H9 (cell line): ENCODE data around the gene MYRF. TPM values are rescaled to one million over a fixed set of nuclear protein-coding genes. Genes with fewer than 3 reads are reported as not detected.
A peak's percentile ranks its signal among the peaks of the same experiment; 100 is the strongest.

ENCODE experiments used
- DNase-seq: peaks from one replicate; pipeline ENCODE4 v3.0.0-alpha.2; 2017
- H2AFZ ChIP-seq: one replicate; pipeline ENCODE4 v1.6.1; 2013; ENCODE audit warnings: mild to moderate bottlenecking, low read length, control low read depth, moderate library complexity
- H2AK5ac ChIP-seq: 2 replicates; pipeline ENCODE4 v1.6.1; 2013; ENCODE audit warnings: low read length, control low read depth, mixed read lengths; ENCODE audit not compliant: insufficient read length
- H2BK120ac ChIP-seq: one replicate; pipeline ENCODE4 v1.6.1; 2013; ENCODE audit warnings: low read depth, mild to moderate bottlenecking, low read length, control low read depth, inconsistent platforms; ENCODE audit not compliant: poor library complexity, severe bottlenecking
- H2BK12ac ChIP-seq: 2 replicates; pipeline ENCODE4 v1.6.1; 2013; ENCODE audit warnings: low read length, control low read depth, mixed read lengths, low read depth; ENCODE audit not compliant: insufficient read length
- H2BK15ac ChIP-seq: 2 replicates; pipeline ENCODE4 v1.6.1; 2013; ENCODE audit warnings: low read depth, low read length, control low read depth
- H2BK20ac ChIP-seq: one replicate; pipeline ENCODE4 v1.6.1; 2013; ENCODE audit warnings: low read depth, mild to moderate bottlenecking, low read length, control low read depth, inconsistent platforms; ENCODE audit not compliant: poor library complexity, severe bottlenecking
- H2BK5ac ChIP-seq: 2 replicates; pipeline ENCODE4 v1.6.1; 2013; ENCODE audit warnings: low read length, control low read depth, mixed read lengths; ENCODE audit not compliant: insufficient read length
- H3K14ac ChIP-seq: 2 replicates; pipeline ENCODE4 v1.6.1; 2013; ENCODE audit warnings: low read length, control low read depth; ENCODE audit not compliant: insufficient read depth
- H3K18ac ChIP-seq: 2 replicates; pipeline ENCODE4 v1.6.1; 2013; ENCODE audit warnings: low read depth, mild to moderate bottlenecking, mixed read lengths, low read length, control low read depth; ENCODE audit not compliant: insufficient read length
- H3K23ac ChIP-seq: 2 replicates; pipeline ENCODE4 v1.6.1; 2013; ENCODE audit warnings: low read length, control low read depth, mixed read lengths, low read depth; ENCODE audit not compliant: insufficient read length
- H3K23me2 ChIP-seq: 2 replicates; pipeline ENCODE4 v1.6.1; 2013; ENCODE audit warnings: low read depth, mild to moderate bottlenecking, mixed read lengths, low read length, control low read depth; ENCODE audit not compliant: insufficient read length, poor library complexity, severe bottlenecking
- H3K27ac ChIP-seq: 2 replicates; pipeline ENCODE4 v1.5.1; 2013; ENCODE audit warnings: low read length, control low read depth, mixed read lengths, low read depth; ENCODE audit not compliant: insufficient read length
- H3K27me3 ChIP-seq: 2 replicates; pipeline ENCODE4 v1.6.1; 2013; ENCODE audit warnings: low read length, control low read depth, inconsistent platforms; ENCODE audit not compliant: insufficient read depth
- H3K4ac ChIP-seq: 2 replicates; pipeline ENCODE4 v1.6.1; 2013; ENCODE audit warnings: low read depth, mild to moderate bottlenecking, control low read depth, inconsistent platforms, low read length, moderate library complexity
- H3K4me1 ChIP-seq: 2 replicates; pipeline ENCODE4 v1.6.1; 2013; ENCODE audit warnings: low read length, control low read depth, inconsistent platforms; ENCODE audit not compliant: insufficient read depth
- H3K4me2 ChIP-seq: 2 replicates; pipeline ENCODE4 v1.6.1; 2013; ENCODE audit warnings: low read length, control low read depth, mixed read lengths; ENCODE audit not compliant: insufficient read length, insufficient read depth
- H3K56ac ChIP-seq: 2 replicates; pipeline ENCODE4 v1.6.1; 2013; ENCODE audit warnings: low read depth, mild to moderate bottlenecking, mixed read lengths, low read length, control low read depth; ENCODE audit not compliant: insufficient read length
- H3K79me1 ChIP-seq: 2 replicates; pipeline ENCODE4 v1.6.1; 2013; ENCODE audit warnings: low read depth, mild to moderate bottlenecking, moderate library complexity, low read length, control low read depth, inconsistent platforms; ENCODE audit not compliant: insufficient read depth, poor library complexity, severe bottlenecking
- H3K79me2 ChIP-seq: 2 replicates; pipeline ENCODE4 v1.6.1; 2013; ENCODE audit warnings: low read length, control low read depth, inconsistent platforms; ENCODE audit not compliant: insufficient read depth
- H3K9ac ChIP-seq: 2 replicates; pipeline ENCODE4 v1.6.1; 2013; ENCODE audit warnings: low read length, control low read depth, mixed read lengths; ENCODE audit not compliant: insufficient read length; ENCODE audit errors: extremely low read depth
- H3K9me3 ChIP-seq: one replicate; pipeline ENCODE4 v1.6.1; 2013; ENCODE audit warnings: low read depth, low read length, inconsistent platforms; ENCODE audit not compliant: control insufficient read depth
- H3T11ph ChIP-seq: one replicate; pipeline ENCODE4 v1.6.1; 2013; ENCODE audit warnings: mild to moderate bottlenecking, low read length, control low read depth, inconsistent platforms
- H4K20me1 ChIP-seq: one replicate; pipeline ENCODE4 v1.6.1; 2013; ENCODE audit not compliant: control insufficient read depth, insufficient read length, insufficient read depth
- H4K5ac ChIP-seq: 2 replicates; pipeline ENCODE4 v1.6.1; 2013; ENCODE audit warnings: low read depth, mild to moderate bottlenecking, mixed read lengths, low read length, control low read depth; ENCODE audit not compliant: insufficient read length
- H4K8ac ChIP-seq: replicated peaks from 2 replicates; pipeline ENCODE4 v1.6.1; 2013; ENCODE audit warnings: low read length, control low read depth, mixed read lengths, low read depth; ENCODE audit not compliant: insufficient read length
- H4K91ac ChIP-seq: 2 replicates; pipeline ENCODE4 v1.6.1; 2013; ENCODE audit warnings: low read depth, mild to moderate bottlenecking, moderate library complexity, mixed read lengths, low read length, control low read depth; ENCODE audit not compliant: insufficient read length
- H3K27ac Mint-ChIP-seq, 3 experiments: 2 replicates in 2 of 3; 3 replicates in 1 of 3; pipeline ENCODE4 v1.8.0; 2020 to 2021; ENCODE audit warnings: mixed read lengths in 3 of 3, mild to moderate bottlenecking in 1 of 3, moderate library complexity in 1 of 3
- H3K27me3 Mint-ChIP-seq: 2 replicates; pipeline ENCODE4 v1.8.0; 2021; ENCODE audit warnings: low read depth, mild to moderate bottlenecking, moderate library complexity, mixed read lengths
- H3K36me3 Mint-ChIP-seq, 3 experiments: 2 replicates in 2 of 3; 3 replicates in 1 of 3; pipeline ENCODE4 v1.8.0; 2020 to 2021; ENCODE audit warnings: low read depth in 3 of 3, mixed read lengths in 3 of 3; ENCODE audit not compliant: insufficient read depth in 1 of 3
- H3K4me1 Mint-ChIP-seq, 2 experiments: 2 replicates each; pipeline ENCODE4 v1.8.0; 2020; ENCODE audit warnings: mixed read lengths in 2 of 2
- H3K4me3 Mint-ChIP-seq, 2 experiments: 2 replicates in 1 of 2; 3 replicates in 1 of 2; pipeline ENCODE4 v1.8.0; 2020 to 2021; ENCODE audit warnings: mild to moderate bottlenecking in 2 of 2, mixed read lengths in 2 of 2, moderate library complexity in 1 of 2
- H3K9me3 Mint-ChIP-seq, 2 experiments: 2 replicates in 1 of 2; 3 replicates in 1 of 2; pipeline ENCODE4 v1.8.0; 2020; ENCODE audit warnings: mild to moderate bottlenecking in 2 of 2, mixed read lengths in 2 of 2, moderate library complexity in 1 of 2
- CTCF ChIP-seq: fragments of 200-600 bp; sonication (generic); conservative IDR thresholded peaks from 3 replicates; pipeline ENCODE4 v1.8.0; 2021; ENCODE audit warnings: antibody characterized with exemption, mild to moderate bottlenecking
- WGBS: extraction: QIAGEN DNeasy Blood & Tissue Kit; methylation state at CpG from one replicate; pipeline ENCODE4 v1.1.7; 2013; ENCODE audit warnings: missing lambda C conversion rate, low lambda C conversion rate, mixed read lengths; ENCODE audit not compliant: insufficient read length; ENCODE audit errors: extremely low coverage; 5-methylcytosine and 5-hydroxymethylcytosine counted together
- total RNA-seq: library from RNA; stranded (reverse); gene quantifications from 2 replicates; pipeline ENCODE4 v1.2.1, GENCODE V29; 2021

The MYRF gene
- total RNA-seq, 1 experiment from 2014 or later: 13.9 TPM

GRCh38 chr11:61717286-61718033, 35.0 kb upstream of the MYRF start:
- Histone ChIP-seq H3K79me1 (no peaks in the 10 kb centered on the region), H2BK5ac (no peak overlapping the region), H3K18ac (no peak overlapping the region), H3K4ac (no peak overlapping the region), H2BK12ac (no peak overlapping the region), H3K4me1 (peaks cover 5% of the 10 kb centered on the region; the same call in 1 of the 2 replicates), H4K8ac (no peak overlapping the region), H2BK120ac (no peak overlapping the region), H3K23me2 (peaks cover 4% of the 10 kb centered on the region), H3K9ac (no peak overlapping the region), H3K14ac (no peak overlapping the region), H3K56ac (no peak overlapping the region), H3K79me2 (no peaks in the 10 kb centered on the region; the same call in 1 of the 2 replicates), H3K9me3 (no peaks in the 10 kb centered on the region), H4K91ac (no peak overlapping the region), H4K20me1 (no peaks in the 10 kb centered on the region), H3K27me3 (no peaks in the 10 kb centered on the region), H2BK15ac (no peak overlapping the region), H3K4me2 (no peak overlapping the region), H3T11ph (no peak overlapping the region), H2AFZ (no peak overlapping the region), H3K23ac (no peak overlapping the region), H2BK20ac (no peak overlapping the region), H2AK5ac (no peak overlapping the region), H3K27ac (no peak overlapping the region), H4K5ac (no peak overlapping the region)
- no peaks in the 10 kb centered on the region for H3K9me3 Mint-ChIP-seq
- peaks cover 0 to 7% (median 4%) of the 10 kb centered on the region in 3 experiments; a peak in 2 of 7 replicates for H3K36me3 Mint-ChIP-seq
- peaks cover 46 to 55% of the 10 kb centered on the region in 2 experiments for H3K4me1 Mint-ChIP-seq
- peak overlapping the region; percentile 21 to 80 for H3K4me3 Mint-ChIP-seq
- no CpG with 5 or more reads among the region's 19 CpGs for WGBS
- H3K27ac Mint-ChIP-seq: peak overlapping the region; percentile 54 to 77 (median 72); a peak in 5 of 7 replicates
- TF ChIP-seq CTCF: no peak
- no peaks in the 10 kb centered on the region for H3K27me3 Mint-ChIP-seq
- no peak for DNase-seq
